H1 (cell line): Measurements from ENCODE around the gene SPN. TPM values are rescaled to one million over a fixed set of nuclear protein-coding genes. Genes with fewer than 3 reads are reported as not detected.

Experiments used
- CTCF ChIA-PET: fragments of 300-600 bp; sonication (Branson Sonifier 250); formaldehyde crosslinking; loops from one replicate; lab custom pipeline; 2021; ENCODE audit not compliant: partially characterized antibody; lab: Charles Lee
- POLR2A ChIA-PET: fragments of 300-600 bp; sonication (Branson Sonifier 250); formaldehyde crosslinking; loops from one replicate; lab custom pipeline; 2021; ENCODE audit warnings: inconsistent platforms; ENCODE audit not compliant: partially characterized antibody; lab: Charles Lee
- DNase-seq, 2 experiments: peaks; one replicate each; pipeline versions ENCODE4 v3.0.0 to v3.0.0-alpha.2; 2010 to 2022; ENCODE audit warnings: low spot score in 2 of 2, low read depth in 1 of 2, mixed read lengths in 1 of 2
- FAIRE-seq: peaks from 2 replicates; lab custom pipeline; 2011; peaks lifted over from hg19 to GRCh38; lab: Jason Lieb, UNC
- H2AFZ ChIP-seq: 2 replicates; pipeline ENCODE4 v1.8.1; 2012; ENCODE audit warnings: low read length, inconsistent platforms
- H2AK5ac ChIP-seq: 2 replicates; pipeline ENCODE4 v1.6.1; 2013; ENCODE audit warnings: low read depth, low read length
- H2BK120ac ChIP-seq: replicated peaks from 2 replicates; pipeline ENCODE3; 2013; ENCODE audit warnings: low read depth, low read length, inconsistent platforms
- H2BK12ac ChIP-seq: 2 replicates; pipeline ENCODE4 v1.6.1; 2013; ENCODE audit warnings: low read depth, low read length
- H2BK15ac ChIP-seq: 2 replicates; pipeline ENCODE4 v1.6.1; 2013; ENCODE audit warnings: low read length
- H2BK20ac ChIP-seq: 2 replicates; pipeline ENCODE4 v1.6.1; 2013; ENCODE audit warnings: low read length
- H2BK5ac ChIP-seq: 2 replicates; pipeline ENCODE4 v1.6.1; 2013; ENCODE audit warnings: low read depth, low read length
- H3K14ac ChIP-seq: 2 replicates; pipeline ENCODE4 v1.6.1; 2013; ENCODE audit warnings: inconsistent platforms; ENCODE audit not compliant: insufficient read length
- H3K18ac ChIP-seq: 2 replicates; pipeline ENCODE4 v1.6.1; 2013; ENCODE audit warnings: low read length; ENCODE audit errors: extremely low read depth
- H3K23ac ChIP-seq: 2 replicates; pipeline ENCODE4 v1.6.1; 2013; ENCODE audit warnings: inconsistent platforms; ENCODE audit not compliant: insufficient read length
- H3K23me2 ChIP-seq: 2 replicates; pipeline ENCODE4 v1.6.1; 2013; ENCODE audit warnings: low read depth, low read length
- H3K27ac ChIP-seq: 2 replicates; pipeline ENCODE4 v1.6.1; 2011; ENCODE audit warnings: low read depth, low read length, inconsistent platforms
- H3K27me3 ChIP-seq, 4 experiments: replicated peaks in 1 of 4; 1 replicate in 1 of 4; 2 replicates in 3 of 4; pipeline versions ENCODE4 v1.6.1 to v1.8.1; 2011 to 2013; ENCODE audit warnings: low read length in 3 of 4, mild to moderate bottlenecking in 3 of 4, inconsistent platforms in 2 of 4, mixed read lengths in 2 of 4, moderate library complexity in 1 of 4; ENCODE audit not compliant: control insufficient read depth in 3 of 4, insufficient read depth in 3 of 4; ENCODE audit errors: extremely low read depth in 1 of 4
- H3K36me3 ChIP-seq, 4 experiments: 2 replicates each; pipeline versions ENCODE4 v1.6.1 to v1.8.1; 2011 to 2013; ENCODE audit warnings: mild to moderate bottlenecking in 4 of 4, low read length in 3 of 4, moderate library complexity in 2 of 4, control low read depth in 1 of 4, inconsistent platforms in 1 of 4; ENCODE audit not compliant: insufficient read depth in 4 of 4, control insufficient read depth in 2 of 4
- H3K4ac ChIP-seq: replicated peaks from 2 replicates; pipeline ENCODE3; 2013; ENCODE audit warnings: low read length, low read depth, mixed read lengths, inconsistent platforms; ENCODE audit not compliant: insufficient read length
- H3K4me1 ChIP-seq, 4 experiments: replicated peaks in 1 of 4; 1 replicate in 1 of 4; 2 replicates in 3 of 4; pipeline versions ENCODE4 v1.6.1 to v1.8.1; 2011 to 2013; ENCODE audit warnings: low read length in 3 of 4, inconsistent platforms in 2 of 4, mixed read lengths in 1 of 4; ENCODE audit not compliant: insufficient read depth in 4 of 4, control insufficient read depth in 3 of 4
- H3K4me2 ChIP-seq, 2 experiments: 2 replicates each; pipeline versions ENCODE4 v1.6.1 to v1.8.1; 2011 to 2013; ENCODE audit warnings: low read depth in 2 of 2, low read length in 2 of 2, control low read depth in 1 of 2, inconsistent platforms in 1 of 2, mild to moderate bottlenecking in 1 of 2; ENCODE audit not compliant: insufficient read depth in 1 of 2
- H3K4me3 ChIP-seq, 4 experiments: fragments of 200-600, 300-600 bp in 1 of 4; sonication (generic), shearing (Covaris generic), sonication (Bioruptor Twin) in 1 of 4; 2 replicates each; pipeline versions ENCODE4 v1.5.1 to v1.8.1; 2011 to 2016; ENCODE audit warnings: low read length in 4 of 4, low read depth in 3 of 4, control low read depth in 2 of 4, inconsistent platforms in 2 of 4, mild to moderate bottlenecking in 2 of 4, mixed read lengths in 1 of 4, moderate library complexity in 1 of 4; ENCODE audit not compliant: insufficient read depth in 2 of 4; ENCODE audit errors: extremely low read depth in 1 of 4
- H3K56ac ChIP-seq: replicated peaks from 2 replicates; pipeline ENCODE3; 2013; ENCODE audit warnings: low read depth, mild to moderate bottlenecking, mixed read lengths, low read length, inconsistent platforms; ENCODE audit not compliant: insufficient read length
- H3K79me1 ChIP-seq: 2 replicates; pipeline ENCODE4 v1.6.1; 2013; ENCODE audit warnings: low read depth, low read length, control low read depth
- H3K79me2 ChIP-seq, 2 experiments: 2 replicates each; pipeline versions ENCODE4 v1.6.1 to v1.8.1; 2012 to 2013; ENCODE audit warnings: low read length in 2 of 2, mild to moderate bottlenecking in 2 of 2, inconsistent platforms in 1 of 2; ENCODE audit not compliant: insufficient read depth in 2 of 2, control insufficient read depth in 1 of 2
- H3K9ac ChIP-seq, 4 experiments: replicated peaks in 1 of 4; 1 replicate in 1 of 4; 2 replicates in 3 of 4; pipeline versions ENCODE4 v1.6.1 to v1.8.1; 2011 to 2013; ENCODE audit warnings: low read depth in 3 of 4, low read length in 3 of 4, control low read depth in 2 of 4, mild to moderate bottlenecking in 2 of 4, moderate library complexity in 2 of 4, inconsistent platforms in 1 of 4; ENCODE audit errors: extremely low read depth in 1 of 4
- H3K9me3 ChIP-seq, 2 experiments: 2 replicates each; pipeline versions ENCODE4 v1.6.1 to v1.8.1; 2012 to 2013; ENCODE audit warnings: mild to moderate bottlenecking in 2 of 2, moderate library complexity in 2 of 2, control low read depth in 1 of 2, inconsistent platforms in 1 of 2, low read depth in 1 of 2, low read length in 1 of 2, mixed read lengths in 1 of 2; ENCODE audit not compliant: insufficient read depth in 2 of 2
- H4K20me1 ChIP-seq, 2 experiments: replicated peaks in 1 of 2; 2 replicates each; pipeline versions ENCODE3 to v1.8.1; 2011 to 2013; ENCODE audit warnings: inconsistent platforms in 2 of 2, low read length in 2 of 2, mild to moderate bottlenecking in 1 of 2; ENCODE audit not compliant: insufficient read depth in 2 of 2, control insufficient read depth in 1 of 2
- H4K5ac ChIP-seq: 2 replicates; pipeline ENCODE4 v1.6.1; 2013; ENCODE audit warnings: low read length, low read depth, mixed read lengths, inconsistent platforms; ENCODE audit not compliant: insufficient read length
- H4K8ac ChIP-seq: 2 replicates; pipeline ENCODE4 v1.8.0; 2013; ENCODE audit warnings: mild to moderate bottlenecking, moderate library complexity, low read length, inconsistent platforms; ENCODE audit not compliant: insufficient read depth; ENCODE audit errors: extremely low read depth
- H4K91ac ChIP-seq: replicated peaks from 2 replicates; pipeline ENCODE3; 2013; ENCODE audit warnings: low read length, mixed read lengths, inconsistent platforms; ENCODE audit not compliant: insufficient read length
- BRCA1 ChIP-seq: IDR thresholded peaks from 2 replicates; pipeline ENCODE4 v1.6.1; 2012; ENCODE audit warnings: low read depth, low read length, improper control_type of control experiment
- MAX ChIP-seq: IDR thresholded peaks from 2 replicates; pipeline ENCODE4 v1.6.1; 2012; ENCODE audit warnings: inconsistent platforms
- WGBS, 2 experiments: shearing (Covaris generic) in 1 of 2; methylation state at CpG; one replicate each; pipeline versions ENCODE4 v1.1.6 to v1.1.7; 2013 to 2015; ENCODE audit warnings: low lambda C conversion rate in 2 of 2, mixed read lengths in 2 of 2, inconsistent platforms in 1 of 2, low coverage in 1 of 2, missing lambda C conversion rate in 1 of 2; ENCODE audit not compliant: insufficient replicate concordance in 2 of 2, insufficient coverage in 1 of 2, insufficient read length in 1 of 2; ENCODE audit errors: extremely low coverage in 1 of 2, missing lambda C conversion rate in 1 of 2; 5-methylcytosine and 5-hydroxymethylcytosine counted together
- polyA plus RNA-seq, 7 experiments: library from polyadenylated mRNA; depleted of rRNA in 3 of 7; stranded (reverse) in 5 of 7; unstranded in 2 of 7; fragments of >200 nt in 5 of 7; fragments of 200-250 nt in 2 of 7; gene quantifications; 1 replicate in 5 of 7; 2 replicates in 1 of 7; 4 replicates in 1 of 7; pipeline versions ENCODE4 v1.2.1 to v1.2.3, GENCODE V29; 2011 to 2013; ENCODE audit warnings: missing spikeins in 2 of 7, mixed read lengths in 2 of 7
- total RNA-seq: library from RNA; stranded (reverse); fragmentation: NEBNext Ultra II Directional; extraction: Animal tissue kit (Norgen Biotek cat#: 25700); gene quantifications from 2 replicates; pipeline ENCODE4 v1.2.1, GENCODE V29; 2021

Gene SPN
- total and polyA plus RNA-seq, 2 of the 8 experiments (the other 6 are each of a cell fraction or from before 2014, with no cell fraction given): 1.5 to 1.8 TPM

- 93% methylated on average over 6 of the region's 6 CpGs; no CpG with 5 or more reads in 1 of the 2 experiments for WGBS, 2 experiments
- H3K79me1 ChIP-seq: no peaks in the 10 kb centered on the region
- peaks cover 0 to 6% (median 2%) of the 10 kb centered on the region in 4 experiments; a peak in 2 of 7 replicates for H3K4me1 ChIP-seq
- no peak overlapping the region for H2AK5ac ChIP-seq
- H4K20me1 ChIP-seq: no peaks in the 10 kb centered on the region
- H3K9ac ChIP-seq: no peak overlapping the region
- CTCF ChIA-PET: interaction anchor here (0.6 kb wide), 1 partner anchor 356 kb away, joined by 3 read pairs; no protein-coding TSS in a partner anchor
- no peak overlapping the region for H2BK15ac ChIP-seq
- no peak overlapping the region for H3K23ac ChIP-seq
- no peaks in the 10 kb centered on the region for H3K36me3 ChIP-seq
- H3K4me2 ChIP-seq: no peak overlapping the region
- no peak overlapping the region for H4K91ac ChIP-seq
- no peaks in the 10 kb centered on the region for H3K79me2 ChIP-seq
- H4K8ac ChIP-seq: no peak overlapping the region
- no peaks in the 10 kb centered on the region; the same call in 1 of the 2 replicates for H3K23me2 ChIP-seq
- H3K27me3 ChIP-seq: no peaks in the 10 kb centered on the region
- no peak overlapping the region for H2BK120ac ChIP-seq
- H3K9me3 ChIP-seq: no peaks in the 10 kb centered on the region
- POLR2A ChIA-PET: interaction anchor here (0.6 kb wide), 1 partner anchor 49 kb away, joined by 3 read pairs; no protein-coding TSS in a partner anchor
- H3K4me3 ChIP-seq: no peak overlapping the region
- H4K5ac ChIP-seq: no peak overlapping the region
- no peak overlapping the region for H3K56ac ChIP-seq
- DNase-seq (no peak), FAIRE-seq (no peak)
- no peak overlapping the region for H2BK12ac ChIP-seq
- H2BK5ac ChIP-seq: no peak overlapping the region
- no peak overlapping the region for H3K4ac ChIP-seq
- H2BK20ac ChIP-seq: no peak overlapping the region
- H3K18ac ChIP-seq: no peak overlapping the region
- no peak overlapping the region for H3K27ac ChIP-seq
- no peak overlapping the region for H3K14ac ChIP-seq
- H2AFZ ChIP-seq: no peak overlapping the region
- TF ChIP-seq MAX (no peak), BRCA1 (no peak)
Measured at GRCh38 chr16:29658705-29659104, 4.3 kb upstream of the SPN start.
